ENCODE data around the gene FHIP2A.

DNA sequence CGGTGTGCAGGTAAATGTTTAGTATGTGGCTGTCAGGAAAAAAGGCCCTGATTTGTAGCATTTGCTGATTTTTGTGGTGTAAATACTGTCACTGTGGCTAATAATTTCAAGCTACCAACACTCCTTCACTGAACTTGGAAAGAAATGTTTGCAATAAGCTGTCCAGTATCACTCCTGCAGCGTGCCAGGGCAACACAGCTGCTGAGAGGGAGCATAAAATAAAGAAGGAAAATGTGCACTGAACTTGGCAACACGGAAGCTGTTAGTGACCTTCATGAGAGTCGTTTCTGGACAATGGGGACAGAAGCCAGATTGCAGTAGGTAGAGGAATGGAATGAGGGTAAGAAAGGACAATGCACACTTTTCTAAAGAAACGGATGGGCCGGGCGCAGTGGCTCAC is 37.9 kb upstream of the FHIP2A start:
- TF ChIP-seq, protein P1, sequence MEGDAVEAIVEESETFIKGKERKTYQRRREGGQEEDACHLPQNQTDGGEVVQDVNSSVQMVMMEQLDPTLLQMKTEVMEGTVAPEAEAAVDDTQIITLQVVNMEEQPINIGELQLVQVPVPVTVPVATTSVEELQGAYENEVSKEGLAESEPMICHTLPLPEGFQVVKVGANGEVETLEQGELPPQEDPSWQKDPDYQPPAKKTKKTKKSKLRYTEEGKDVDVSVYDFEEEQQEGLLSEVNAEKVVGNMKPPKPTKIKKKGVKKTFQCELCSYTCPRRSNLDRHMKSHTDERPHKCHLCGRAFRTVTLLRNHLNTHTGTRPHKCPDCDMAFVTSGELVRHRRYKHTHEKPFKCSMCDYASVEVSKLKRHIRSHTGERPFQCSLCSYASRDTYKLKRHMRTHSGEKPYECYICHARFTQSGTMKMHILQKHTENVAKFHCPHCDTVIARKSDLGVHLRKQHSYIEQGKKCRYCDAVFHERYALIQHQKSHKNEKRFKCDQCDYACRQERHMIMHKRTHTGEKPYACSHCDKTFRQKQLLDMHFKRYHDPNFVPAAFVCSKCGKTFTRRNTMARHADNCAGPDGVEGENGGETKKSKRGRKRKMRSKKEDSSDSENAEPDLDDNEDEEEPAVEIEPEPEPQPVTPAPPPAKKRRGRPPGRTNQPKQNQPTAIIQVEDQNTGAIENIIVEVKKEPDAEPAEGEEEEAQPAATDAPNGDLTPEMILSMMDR (IDR thresholded peaks at IDR 0.05) = no peak
- TF ChIP-seq TCF7L2 (IDR thresholded peaks at IDR 0.05; ENCODE audit: low read depth, low read length) = no peak
- TF ChIP-seq SIN3A (IDR thresholded peaks at IDR 0.05; ENCODE audit: borderline replicate concordance, insufficient read depth, low read depth, low read length) = no peak
- TF ChIP-seq POLR2AphosphoS5 (IDR thresholded peaks at IDR 0.05; ENCODE audit: low read depth, low read length) = no peak
